Measurements from ENCODE around the gene ZNF438. TPM values are rescaled to one million over a fixed set of nuclear protein-coding genes. Genes with fewer than 3 reads are reported as not detected.

The ZNF438 gene
- total RNA-seq, 1 donor from 2014 or later: 3.9 TPM

DNA sequence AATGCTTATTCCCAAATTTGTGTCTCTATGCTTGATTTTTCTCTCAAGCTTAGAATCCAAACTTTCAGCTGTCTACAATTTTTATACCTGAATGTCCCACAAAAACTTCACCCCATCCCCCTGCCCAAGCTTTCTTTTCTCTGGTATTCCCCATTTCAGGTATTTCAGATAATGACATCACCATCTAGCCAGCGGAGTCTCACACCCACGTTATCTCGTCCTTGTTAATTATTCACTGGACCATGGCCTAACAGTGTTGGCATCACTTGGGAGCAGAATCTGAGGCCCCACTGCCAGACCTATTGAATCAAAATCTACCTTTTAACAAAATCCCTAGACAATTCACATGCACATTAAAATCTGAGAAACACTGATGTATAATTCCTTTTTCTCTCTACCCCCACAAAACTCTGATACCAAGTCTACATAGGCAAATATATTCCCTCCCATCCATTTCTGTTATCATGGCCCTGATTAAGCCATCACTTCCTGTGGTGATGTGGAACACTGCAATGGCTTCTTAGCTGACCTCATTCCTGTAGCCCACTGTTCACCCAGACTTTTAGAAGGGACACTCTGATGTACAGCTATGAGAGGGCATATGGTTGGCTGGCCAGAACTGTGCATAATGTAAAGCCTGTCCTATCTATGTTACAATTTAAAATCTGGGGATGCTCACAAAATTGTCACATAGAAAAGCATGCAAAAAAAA is 31.4 kb downstream of the ZNF438 start:
- intact Hi-C loops (cut with micrococcal nuclease): no loop called here
- ATAC-seq (ENCODE audit: low read depth) (no peak), DNase-seq (no peak)
- no peak overlapping the region for H3K4me3 Mint-ChIP-seq
- H3K9me3 Mint-ChIP-seq: peaks cover 3% of the 10 kb centered on the region
- no peaks in the 10 kb centered on the region for H3K27me3 Mint-ChIP-seq
- H3K36me3 Mint-ChIP-seq (ENCODE audit: low read depth): peaks cover 2% of the 10 kb centered on the region
- TF ChIP-seq, protein P1, sequence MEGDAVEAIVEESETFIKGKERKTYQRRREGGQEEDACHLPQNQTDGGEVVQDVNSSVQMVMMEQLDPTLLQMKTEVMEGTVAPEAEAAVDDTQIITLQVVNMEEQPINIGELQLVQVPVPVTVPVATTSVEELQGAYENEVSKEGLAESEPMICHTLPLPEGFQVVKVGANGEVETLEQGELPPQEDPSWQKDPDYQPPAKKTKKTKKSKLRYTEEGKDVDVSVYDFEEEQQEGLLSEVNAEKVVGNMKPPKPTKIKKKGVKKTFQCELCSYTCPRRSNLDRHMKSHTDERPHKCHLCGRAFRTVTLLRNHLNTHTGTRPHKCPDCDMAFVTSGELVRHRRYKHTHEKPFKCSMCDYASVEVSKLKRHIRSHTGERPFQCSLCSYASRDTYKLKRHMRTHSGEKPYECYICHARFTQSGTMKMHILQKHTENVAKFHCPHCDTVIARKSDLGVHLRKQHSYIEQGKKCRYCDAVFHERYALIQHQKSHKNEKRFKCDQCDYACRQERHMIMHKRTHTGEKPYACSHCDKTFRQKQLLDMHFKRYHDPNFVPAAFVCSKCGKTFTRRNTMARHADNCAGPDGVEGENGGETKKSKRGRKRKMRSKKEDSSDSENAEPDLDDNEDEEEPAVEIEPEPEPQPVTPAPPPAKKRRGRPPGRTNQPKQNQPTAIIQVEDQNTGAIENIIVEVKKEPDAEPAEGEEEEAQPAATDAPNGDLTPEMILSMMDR (IDR thresholded peaks at IDR 0.05): no peak
- CTCF ChIA-PET: no interaction called here
- no peak overlapping the region for H3K27ac Mint-ChIP-seq
- peaks cover 11% of the 10 kb centered on the region for H3K4me1 Mint-ChIP-seq
- POLR2A ChIA-PET: interaction anchor here (0.6 kb wide), 1 partner anchor 134 kb away, joined by 5 read pairs; no protein-coding TSS in a partner anchor

DNA sequence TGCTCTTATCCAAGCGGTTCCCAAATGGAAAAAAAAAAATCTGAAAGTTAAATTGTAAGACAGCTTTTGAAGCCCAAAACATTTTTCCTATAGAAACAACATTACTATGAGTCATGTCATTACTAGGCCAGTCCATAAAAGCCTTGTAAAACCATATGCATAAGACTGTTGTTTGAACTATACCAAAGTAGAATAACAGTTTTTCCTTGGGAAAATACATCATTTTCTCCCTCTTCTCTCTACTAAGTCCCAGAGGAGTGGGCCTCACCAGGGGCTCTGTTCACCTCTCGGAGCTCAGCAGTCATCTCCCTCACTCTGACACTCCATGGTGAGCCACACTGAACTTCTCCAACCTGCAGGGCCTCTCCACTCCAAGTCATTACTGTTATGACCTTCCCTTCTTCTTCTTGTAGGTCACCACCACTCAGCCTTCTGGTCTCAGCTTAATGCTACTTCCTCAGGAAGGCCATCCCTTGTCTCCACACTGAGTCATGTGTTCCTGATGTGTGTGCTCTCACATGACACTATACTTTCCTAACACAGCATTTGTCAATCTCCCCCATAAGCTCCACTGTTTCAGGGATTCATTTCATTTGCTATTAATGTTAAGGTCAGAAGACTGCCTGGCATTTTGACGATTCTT is 32.5 kb downstream of the ZNF438 start:
- Mint-ChIP-seq H3K4me1 (peaks cover 7% of the 10 kb centered on the region), H3K27me3 (no peaks in the 10 kb centered on the region), H3K36me3 (ENCODE audit: low read depth) (peaks cover 8% of the 10 kb centered on the region), H3K27ac (no peak overlapping the region), H3K4me3 (no peak overlapping the region), H3K9me3 (peaks cover 9% of the 10 kb centered on the region)
- CTCF ChIA-PET: interaction anchor here (0.9 kb wide), 1 partner anchor 810 kb away, joined by 3 read pairs; no protein-coding TSS in a partner anchor
- POLR2A ChIA-PET: interaction anchor here (0.7 to 0.9 kb wide), 2 partner anchors 33 to 694 kb away, joined by 3 read pairs; partner anchors contain the start of gene ZNF438
- ATAC-seq (ENCODE audit: low read depth) (no peak), DNase-seq (no peak)
- TF ChIP-seq, protein P1 (IDR thresholded peaks at IDR 0.05): no peak
- intact Hi-C loops (cut with micrococcal nuclease): no loop called here

DNA sequence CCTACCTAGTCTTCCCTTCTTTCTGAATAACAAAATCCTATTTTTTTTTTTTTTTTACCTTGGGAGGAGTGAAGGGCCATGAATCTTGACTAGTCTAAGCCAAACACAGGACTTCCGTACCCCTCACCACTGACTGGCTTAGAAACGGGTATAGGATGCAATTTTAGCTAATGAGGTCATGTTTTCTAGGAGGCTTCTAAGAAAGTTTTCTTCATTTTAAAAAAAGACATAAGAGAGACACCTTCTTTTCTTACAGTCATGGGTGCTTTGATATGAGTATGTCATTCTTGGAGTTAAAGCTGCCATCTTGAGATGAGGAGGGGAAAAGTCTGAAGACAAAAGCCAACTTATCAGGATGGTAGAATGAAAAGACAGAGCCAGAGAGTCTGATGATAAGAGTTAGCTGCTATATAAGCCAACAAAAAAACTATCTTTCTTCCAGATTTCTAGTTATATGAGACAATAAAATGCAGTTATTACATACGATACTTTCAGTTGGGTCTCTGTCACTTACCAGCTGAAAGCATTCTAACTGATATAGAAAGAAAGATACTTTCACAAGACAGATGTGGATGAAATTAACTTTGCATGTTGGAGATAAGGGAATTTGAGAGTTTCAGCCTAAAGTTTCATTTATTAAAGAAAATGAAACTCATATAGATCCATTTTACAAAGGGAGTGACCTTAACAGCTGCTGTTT is 34.0 kb downstream of the ZNF438 start:
- Mint-ChIP-seq H3K4me3 (no peak overlapping the region), H3K27ac (no peak overlapping the region), H3K9me3 (peaks cover 9% of the 10 kb centered on the region), H3K36me3 (ENCODE audit: low read depth) (peaks cover 12% of the 10 kb centered on the region), H3K4me1 (peaks cover 7% of the 10 kb centered on the region), H3K27me3 (no peaks in the 10 kb centered on the region)
- ATAC-seq (ENCODE audit: low read depth) (no peak), DNase-seq (no peak)
- POLR2A ChIA-PET: interaction anchor here (0.7 to 0.9 kb wide), 2 partner anchors 34 to 709 kb away, joined by 3 to 5 read pairs; partner anchors contain the start of gene ZNF438
- CTCF ChIA-PET: interaction anchor here (0.9 kb wide), 1 partner anchor 34 kb away, joined by 3 read pairs; the partner anchor contains the start of gene ZNF438
- intact Hi-C loops (cut with micrococcal nuclease): no loop called here
- TF ChIP-seq, protein P1 (IDR thresholded peaks at IDR 0.05): no peak

DNA sequence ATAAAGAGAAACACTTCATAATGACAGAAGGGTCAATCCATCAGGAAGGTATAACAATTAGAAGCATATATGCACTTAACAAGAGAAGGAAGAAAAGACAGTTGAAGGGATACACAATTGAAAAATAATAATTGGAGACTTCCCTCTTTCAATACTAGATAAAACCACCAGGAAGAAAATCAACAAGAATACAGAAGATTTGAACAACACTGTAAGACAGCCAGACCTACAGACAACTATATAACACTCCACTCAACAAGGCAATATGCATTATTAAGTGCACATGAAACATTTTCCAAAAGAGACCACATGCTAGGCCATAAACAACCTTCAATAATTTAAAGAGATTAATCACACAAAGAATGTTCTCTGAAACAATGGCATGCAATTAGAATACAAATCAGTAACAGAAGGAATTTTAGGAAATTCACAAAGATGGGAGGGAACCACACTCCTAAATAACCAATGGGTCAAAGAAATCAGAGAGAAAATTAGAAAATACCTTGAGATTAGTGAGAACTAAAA is 35.1 kb downstream of the ZNF438 start:
- peaks cover 9% of the 10 kb centered on the region for H3K9me3 Mint-ChIP-seq
- ATAC-seq (ENCODE audit: low read depth) (no peak), DNase-seq (no peak)
- ChIA-PET CTCF (no interaction called here), POLR2A (interaction anchor here (0.6 kb wide), 1 partner anchor 36 kb away, joined by 5 read pairs; no protein-coding TSS in a partner anchor)
- H3K4me1 Mint-ChIP-seq: peaks cover 7% of the 10 kb centered on the region
- intact Hi-C loops (cut with micrococcal nuclease): no loop called here
- TF ChIP-seq, protein P1 (IDR thresholded peaks at IDR 0.05): no peak
- H3K27ac Mint-ChIP-seq: no peak overlapping the region
- H3K36me3 Mint-ChIP-seq (ENCODE audit: low read depth): peaks cover 12% of the 10 kb centered on the region
- no peaks in the 10 kb centered on the region for H3K27me3 Mint-ChIP-seq
- no peak overlapping the region for H3K4me3 Mint-ChIP-seq

All from activated B cell treated with CpG ODN at 0.5 μM for 24 hours (primary cell).